Activated CD8-positive, alpha-beta T cell treated with anti-CD3 and anti-CD28 coated beads for 36 hours (primary cell): ENCODE measurements around the gene ENAH. TPM values are rescaled to one million over a fixed set of nuclear protein-coding genes. Genes with fewer than 3 reads are reported as not detected.

Experiments
- ATAC-seq: fragments of 200-7000 bp; cut with Tn5 transposase; one replicate; pipeline ENCODE4 v1.10.0; 2021; ENCODE audit warnings: mild to moderate bottlenecking, moderate library complexity
- CTCF ChIA-PET: fragments of 350-600 bp; sonication (Branson Sonifier 250); formaldehyde crosslinking; loops from one replicate; lab custom pipeline; 2021; ENCODE audit warnings: antibody characterized with exemption; lab: Charles Lee
- POLR2A ChIA-PET: fragments of 350-600 bp; sonication (Branson Sonifier 250); formaldehyde crosslinking; loops from one replicate; lab custom pipeline; 2021; ENCODE audit warnings: antibody characterized with exemption; lab: Charles Lee
- DNase-seq: peaks from one replicate; pipeline ENCODE4 v3.0.0-alpha.2; 2020
- H3K27ac Mint-ChIP-seq: one replicate; pipeline ENCODE4 v1.8.0; 2021; ENCODE audit warnings: mild to moderate bottlenecking, mixed read lengths
- H3K27me3 Mint-ChIP-seq: one replicate; pipeline ENCODE4 v1.8.0; 2021; ENCODE audit warnings: mixed read lengths
- H3K36me3 Mint-ChIP-seq: one replicate; pipeline ENCODE4 v1.8.0; 2021; ENCODE audit warnings: low read depth, mixed read lengths
- H3K4me1 Mint-ChIP-seq: one replicate; pipeline ENCODE4 v1.8.0; 2021; ENCODE audit warnings: low read depth, mixed read lengths
- H3K4me3 Mint-ChIP-seq: one replicate; pipeline ENCODE4 v1.8.0; 2021; ENCODE audit warnings: mild to moderate bottlenecking, moderate library complexity, mixed read lengths
- H3K9me3 Mint-ChIP-seq: one replicate; pipeline ENCODE4 v1.8.0; 2021; ENCODE audit warnings: mixed read lengths
- intact Hi-C: fragments of 100-400 bp; cut with micrococcal nuclease; formaldehyde crosslinking; loops from one replicate; pipeline ENCODE4 v1.10.0; 2022
- total RNA-seq, 2 experiments: library from RNA; stranded (reverse); gene quantifications; one replicate each; pipeline ENCODE4 v1.2.3, GENCODE V29; 2021
- TF ChIP-seq, protein P1 (sequence below): fragments of 200-600 bp; IDR thresholded peaks from one replicate; pipeline ENCODE4 v1.8.0; 2022; ENCODE audit warnings: antibody characterized with exemption, mild to moderate bottlenecking

ENAH gene
- total RNA-seq, 2 experiments from 2014 or later = 0.51 to 0.65 TPM

DNA sequence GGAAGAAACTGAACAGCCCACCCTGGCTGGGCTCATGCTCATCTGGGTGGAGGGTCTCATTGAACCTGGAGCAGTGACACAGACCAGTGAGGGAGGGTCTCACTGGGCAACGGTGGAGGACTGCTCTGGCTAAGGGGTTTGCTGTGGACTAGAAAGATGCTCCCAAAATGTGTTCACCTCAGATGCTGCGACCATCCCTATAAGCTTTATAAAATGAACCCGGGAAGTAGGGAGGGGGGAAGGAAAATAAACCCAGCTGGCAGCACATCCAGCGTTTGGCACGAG lies 190.6 kb downstream of the ENAH start:
- intact Hi-C loops = no loop called here
- ATAC-seq (no peak), DNase-seq (no peak)
- TF ChIP-seq, protein P1, sequence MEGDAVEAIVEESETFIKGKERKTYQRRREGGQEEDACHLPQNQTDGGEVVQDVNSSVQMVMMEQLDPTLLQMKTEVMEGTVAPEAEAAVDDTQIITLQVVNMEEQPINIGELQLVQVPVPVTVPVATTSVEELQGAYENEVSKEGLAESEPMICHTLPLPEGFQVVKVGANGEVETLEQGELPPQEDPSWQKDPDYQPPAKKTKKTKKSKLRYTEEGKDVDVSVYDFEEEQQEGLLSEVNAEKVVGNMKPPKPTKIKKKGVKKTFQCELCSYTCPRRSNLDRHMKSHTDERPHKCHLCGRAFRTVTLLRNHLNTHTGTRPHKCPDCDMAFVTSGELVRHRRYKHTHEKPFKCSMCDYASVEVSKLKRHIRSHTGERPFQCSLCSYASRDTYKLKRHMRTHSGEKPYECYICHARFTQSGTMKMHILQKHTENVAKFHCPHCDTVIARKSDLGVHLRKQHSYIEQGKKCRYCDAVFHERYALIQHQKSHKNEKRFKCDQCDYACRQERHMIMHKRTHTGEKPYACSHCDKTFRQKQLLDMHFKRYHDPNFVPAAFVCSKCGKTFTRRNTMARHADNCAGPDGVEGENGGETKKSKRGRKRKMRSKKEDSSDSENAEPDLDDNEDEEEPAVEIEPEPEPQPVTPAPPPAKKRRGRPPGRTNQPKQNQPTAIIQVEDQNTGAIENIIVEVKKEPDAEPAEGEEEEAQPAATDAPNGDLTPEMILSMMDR = no peak
- Mint-ChIP-seq H3K4me1 (peaks cover 41% of the 10 kb centered on the region), H3K27me3 (no peaks in the 10 kb centered on the region), H3K4me3 (no peak overlapping the region), H3K9me3 (no peaks in the 10 kb centered on the region), H3K36me3 (no peaks in the 10 kb centered on the region), H3K27ac (no peak overlapping the region)
- ChIA-PET CTCF (interaction anchor here (1.6 to 2.8 kb wide), 2 partner anchors 13 to 24 kb away, joined by 5 to 18 read pairs; no protein-coding TSS in a partner anchor), POLR2A (interaction anchor here (1.0 to 2.4 kb wide), 2 partner anchors 17 to 34 kb away, joined by 3 to 9 read pairs; partner anchors contain the start of gene LBR)

DNA sequence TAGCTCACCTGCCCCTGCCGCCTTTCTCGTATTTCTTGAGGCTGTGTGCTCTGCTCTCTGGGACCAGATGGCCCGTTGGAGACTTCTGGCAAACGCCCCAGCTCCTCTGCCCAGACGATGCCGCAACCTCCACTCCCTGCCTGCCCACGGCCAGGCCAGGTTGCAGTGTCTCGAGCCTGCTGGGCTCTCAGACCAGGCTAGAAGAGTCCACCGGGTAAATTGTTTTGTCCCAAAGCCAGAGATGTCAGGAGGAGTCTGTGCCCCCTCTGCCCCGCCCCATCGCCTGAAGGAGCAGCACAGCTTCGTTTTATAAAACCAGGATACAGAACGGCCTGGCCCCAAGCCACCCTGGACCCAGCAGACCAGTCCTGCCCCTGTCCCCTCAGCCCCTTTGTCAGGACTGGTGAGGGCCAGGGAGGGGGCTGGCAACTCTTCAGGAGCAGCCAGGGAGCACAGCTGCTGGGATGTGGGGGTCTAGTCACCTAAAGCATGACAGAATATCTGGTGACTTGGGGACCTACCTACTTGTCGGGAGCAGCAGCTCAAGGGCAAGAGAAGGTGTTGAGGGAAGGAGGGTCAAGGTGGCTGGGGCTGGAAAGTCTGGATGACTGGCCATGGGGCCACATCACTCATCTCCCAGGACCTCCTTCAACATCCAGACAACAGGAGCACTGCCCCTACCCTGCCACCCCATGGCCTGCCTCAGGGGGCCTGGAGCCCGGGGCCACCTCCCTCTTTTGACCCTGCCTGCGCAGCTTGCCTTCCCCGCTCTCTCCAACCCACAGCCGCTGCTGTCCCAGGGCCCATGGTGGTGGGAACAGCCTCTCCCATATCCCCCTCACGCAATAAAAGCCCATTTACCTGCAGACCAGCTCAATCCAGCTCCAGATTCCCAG lies 191.1 kb downstream of the ENAH start:
- H3K4me3 Mint-ChIP-seq = no peak overlapping the region
- ChIA-PET CTCF (interaction anchor here (0.7 to 2.8 kb wide), 6 partner anchors 13 to 32 kb away, joined by 3 to 18 read pairs (median 6); no protein-coding TSS in a partner anchor), POLR2A (interaction anchor here (0.6 to 2.4 kb wide), 6 partner anchors 11 to 517 kb away, joined by 3 to 17 read pairs (median 3); partner anchors contain the start of gene LBR)
- H3K27me3 Mint-ChIP-seq = no peaks in the 10 kb centered on the region
- no peak for ATAC-seq
- TF ChIP-seq, protein P1 = no peak
- DNase-seq = no peak
- H3K36me3 Mint-ChIP-seq = no peaks in the 10 kb centered on the region
- peaks cover 39% of the 10 kb centered on the region for H3K4me1 Mint-ChIP-seq
- no peak overlapping the region for H3K27ac Mint-ChIP-seq
- no peaks in the 10 kb centered on the region for H3K9me3 Mint-ChIP-seq
- intact Hi-C loops = no loop called here

DNA sequence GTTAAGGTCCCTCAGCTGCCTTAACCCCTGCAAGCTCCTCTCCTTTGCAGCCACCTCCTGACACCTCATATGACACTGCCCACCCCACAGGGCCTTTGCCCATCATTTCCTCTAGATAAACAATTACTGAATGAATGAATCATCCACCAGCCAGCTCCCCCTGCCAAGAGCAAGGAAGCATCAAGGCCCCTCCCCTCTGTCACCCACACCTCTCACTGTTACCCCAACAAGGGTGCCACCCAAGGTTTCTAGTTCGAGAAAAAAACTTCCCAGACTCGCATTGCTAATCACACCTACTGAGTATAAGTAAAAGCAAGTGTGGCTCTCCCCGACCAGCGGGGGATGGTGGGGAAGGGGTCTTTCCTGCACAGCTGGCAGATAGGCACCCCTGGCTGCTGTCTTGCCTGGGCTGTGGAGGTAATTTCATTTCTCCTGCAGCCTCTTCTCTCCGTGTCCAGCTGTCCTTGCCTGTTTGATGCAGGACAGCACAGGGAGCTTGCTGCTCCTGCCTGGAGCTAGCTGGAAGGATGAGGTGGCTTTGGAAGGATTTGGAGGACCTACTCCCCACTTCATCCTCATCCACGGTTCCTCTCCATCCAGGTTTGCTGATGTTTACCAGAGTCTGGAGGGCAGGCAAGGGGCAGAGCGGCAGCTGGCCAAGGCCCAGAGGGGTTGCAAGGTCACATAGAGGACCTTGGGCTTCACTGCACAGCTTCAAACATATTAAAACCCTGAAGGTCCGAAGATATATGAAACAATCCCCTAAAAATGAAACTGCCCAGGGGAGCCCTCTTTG lies 192.0 kb downstream of the ENAH start:
- H3K27ac Mint-ChIP-seq = peak overlapping the region; percentile 53

DNA sequence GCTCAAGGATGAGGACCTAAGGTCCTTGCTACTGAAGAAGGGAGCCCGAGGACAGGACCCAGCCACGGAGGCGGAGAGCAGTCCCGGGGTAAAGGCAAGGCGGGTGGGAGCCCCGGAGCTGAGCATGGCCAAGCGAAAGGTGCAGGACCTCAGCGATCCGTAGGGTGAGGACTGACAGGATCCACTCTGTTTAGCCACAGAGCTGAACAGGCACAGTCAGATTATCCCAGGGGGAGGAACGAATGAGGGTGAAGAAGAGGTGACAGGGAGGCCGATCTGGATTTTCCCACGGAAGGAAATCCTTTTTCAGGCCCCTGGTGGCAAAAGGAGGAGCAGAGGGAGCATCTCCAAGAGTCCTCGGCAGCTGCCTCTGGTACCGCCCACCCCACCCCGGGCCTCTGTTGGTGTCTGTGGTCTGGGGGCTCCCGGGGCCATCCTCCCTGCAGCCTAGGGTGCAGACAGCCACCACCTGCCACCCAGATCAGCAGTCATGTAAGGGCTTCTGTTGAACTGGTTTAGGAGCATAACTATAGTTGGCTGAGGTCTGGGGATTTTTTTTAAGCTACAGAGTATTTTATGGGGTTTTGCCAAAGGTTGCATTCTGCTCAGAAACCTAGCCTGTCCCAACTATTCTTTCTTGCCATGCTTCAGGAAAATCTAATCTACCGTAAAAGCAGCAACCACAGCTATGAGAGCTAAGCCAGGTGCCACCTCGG lies 192.7 kb downstream of the ENAH start:
- Mint-ChIP-seq H3K9me3 (no peaks in the 10 kb centered on the region), H3K36me3 (no peaks in the 10 kb centered on the region), H3K27ac (peak overlapping the region; percentile 53), H3K27me3 (no peaks in the 10 kb centered on the region), H3K4me3 (no peak overlapping the region), H3K4me1 (peaks cover 31% of the 10 kb centered on the region)
- intact Hi-C loops = no loop called here
- DNase-seq (peak; percentile 44), ATAC-seq (peak; percentile 39)
- POLR2A ChIA-PET = interaction anchor here (1.0 to 2.4 kb wide), 6 partner anchors 8 to 314 kb away, joined by 3 to 17 read pairs (median 4); partner anchors contain the start of gene LBR
- TF ChIP-seq, protein P1 = no peak
- CTCF ChIA-PET = interaction anchor here (0.7 to 2.8 kb wide), 9 partner anchors 12 to 527 kb away, joined by 3 to 18 read pairs (median 5); no protein-coding TSS in a partner anchor

More for the DNA sequence above, 192.0 kb downstream of the ENAH start:
- intact Hi-C loops = no loop called here
- TF ChIP-seq, protein P1 = no peak
- POLR2A ChIA-PET = interaction anchor here (0.8 to 2.4 kb wide), 7 partner anchors 10 to 313 kb away, joined by 3 to 17 read pairs (median 3); partner anchors contain the start of gene LBR
- Mint-ChIP-seq H3K36me3 (no peaks in the 10 kb centered on the region), H3K27me3 (no peaks in the 10 kb centered on the region), H3K9me3 (no peaks in the 10 kb centered on the region), H3K4me1 (peaks cover 35% of the 10 kb centered on the region), H3K4me3 (no peak overlapping the region)
- peak; percentile 83 for DNase-seq
- ATAC-seq = peak; percentile 94
- CTCF ChIA-PET = interaction anchor here (0.7 to 2.8 kb wide), 11 partner anchors 11 to 526 kb away, joined by 3 to 18 read pairs (median 5); no protein-coding TSS in a partner anchor
